Cardiac ventricle fibroblast (primary cell): ENCODE measurements around the gene CDC14A. TPM values are rescaled to one million over a fixed set of nuclear protein-coding genes. Genes with fewer than 3 reads are reported as not detected.

Experiments
- total RNA-seq: library from RNA; depleted of rRNA; stranded (reverse); fragments of >200 nt; gene quantifications from 2 replicates; pipeline ENCODE4 v1.2.3, GENCODE V29; 2015

Gene CDC14A, protein sequence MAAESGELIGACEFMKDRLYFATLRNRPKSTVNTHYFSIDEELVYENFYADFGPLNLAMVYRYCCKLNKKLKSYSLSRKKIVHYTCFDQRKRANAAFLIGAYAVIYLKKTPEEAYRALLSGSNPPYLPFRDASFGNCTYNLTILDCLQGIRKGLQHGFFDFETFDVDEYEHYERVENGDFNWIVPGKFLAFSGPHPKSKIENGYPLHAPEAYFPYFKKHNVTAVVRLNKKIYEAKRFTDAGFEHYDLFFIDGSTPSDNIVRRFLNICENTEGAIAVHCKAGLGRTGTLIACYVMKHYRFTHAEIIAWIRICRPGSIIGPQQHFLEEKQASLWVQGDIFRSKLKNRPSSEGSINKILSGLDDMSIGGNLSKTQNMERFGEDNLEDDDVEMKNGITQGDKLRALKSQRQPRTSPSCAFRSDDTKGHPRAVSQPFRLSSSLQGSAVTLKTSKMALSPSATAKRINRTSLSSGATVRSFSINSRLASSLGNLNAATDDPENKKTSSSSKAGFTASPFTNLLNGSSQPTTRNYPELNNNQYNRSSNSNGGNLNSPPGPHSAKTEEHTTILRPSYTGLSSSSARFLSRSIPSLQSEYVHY
- total RNA-seq: 2.3 and 4.8 TPM in 2 replicates

GRCh38 chr1:100352267-100353070 lies at the start of gene CDC14A:
Gene CDC14A (plus strand): TSS chr1:100352506. CDS start chr1:100352955, 449 bp downstream.

Other genes with a start within 250 kb of the CDC14A start
- gene SASS6, start 219.6 kb upstream of the CDC14A start, total RNA-seq: 1.1 and 1.5 TPM in 2 replicates
- 7.7 and 14.3 TPM in 2 replicates for gene TRMT13, start 219.3 kb upstream of the CDC14A start, total RNA-seq
- gene LRRC39, start 174.2 kb upstream of the CDC14A start, total RNA-seq: 0.37 TPM in 1 of 2 replicates, not detected in the other
- gene DBT, start 102.7 kb upstream of the CDC14A start, total RNA-seq: 7.2 and 9.8 TPM in 2 replicates
- 21.0 and 26.8 TPM in 2 replicates for gene RTCA, start 86.3 kb upstream of the CDC14A start, total RNA-seq
- gene GPR88, start 185.6 kb downstream of the CDC14A start, total RNA-seq: 0.44 and 0.64 TPM in 2 replicates